Neural crest cell (in vitro differentiated cells): ENCODE data around the gene SNUPN. TPM values are rescaled to one million over a fixed set of nuclear protein-coding genes. Genes with fewer than 3 reads are reported as not detected.
A peak's percentile ranks its signal among the peaks of the same experiment; 100 is the strongest.

Source experiments
- DNase-seq: peaks from one replicate; pipeline ENCODE4 v3.0.0; 2021; ENCODE audit warnings: low read depth, mixed read lengths, low spot score
- H3K27ac Mint-ChIP-seq: one replicate; pipeline ENCODE4 v1.8.0; 2021; ENCODE audit warnings: mild to moderate bottlenecking, mixed read lengths; ENCODE audit not compliant: unreplicated experiment
- H3K27me3 Mint-ChIP-seq: 2 replicates; pipeline ENCODE4 v1.8.0; 2021; ENCODE audit warnings: low read depth, mild to moderate bottlenecking, mixed read lengths
- H3K36me3 Mint-ChIP-seq: 2 replicates; pipeline ENCODE4 v1.8.0; 2021; ENCODE audit warnings: low read depth, mild to moderate bottlenecking, mixed read lengths
- H3K4me1 Mint-ChIP-seq: 2 replicates; pipeline ENCODE4 v1.8.0; 2021; ENCODE audit warnings: mixed read lengths
- H3K4me3 Mint-ChIP-seq: one replicate; pipeline ENCODE4 v1.8.0; 2021; ENCODE audit warnings: mild to moderate bottlenecking, mixed read lengths
- H3K9me3 Mint-ChIP-seq: 2 replicates; pipeline ENCODE4 v1.8.0; 2021; ENCODE audit warnings: mixed read lengths
- CTCF ChIP-seq: fragments of 200-600 bp; sonication (generic); conservative IDR thresholded peaks from 2 replicates; pipeline ENCODE4 v1.5.0; 2021; ENCODE audit warnings: antibody characterized with exemption, mild to moderate bottlenecking
- total RNA-seq: library from RNA; stranded (reverse); gene quantifications from 2 replicates; pipeline ENCODE4 v1.2.1, GENCODE V29; 2021

Gene SNUPN
- total RNA-seq, 1 donor from 2014 or later = 21.3 TPM

GRCh38 chr15:75671730-75672602, 46.4 kb upstream of the SNUPN start:
- H3K9me3 Mint-ChIP-seq = no peaks in the 10 kb centered on the region
- no peaks in the 10 kb centered on the region for H3K36me3 Mint-ChIP-seq
- H3K4me1 Mint-ChIP-seq = peaks cover 12% of the 10 kb centered on the region
- no peaks in the 10 kb centered on the region for H3K27me3 Mint-ChIP-seq
- TF ChIP-seq CTCF = no peak
- DNase-seq = no peak
- H3K27ac Mint-ChIP-seq = peak overlapping the region; percentile 81
- H3K4me3 Mint-ChIP-seq = no peak overlapping the region

GRCh38 chr15:75669879-75670212, 44.3 kb upstream of the SNUPN start:
- Mint-ChIP-seq H3K27me3 (no peaks in the 10 kb centered on the region), H3K4me3 (no peak overlapping the region)
- no peak for TF ChIP-seq CTCF

GRCh38 chr15:75669191-75669878, 43.8 kb upstream of the SNUPN start:
- Mint-ChIP-seq H3K27me3 (no peaks in the 10 kb centered on the region), H3K27ac (no peak overlapping the region), H3K36me3 (no peaks in the 10 kb centered on the region), H3K4me3 (no peak overlapping the region), H3K9me3 (no peaks in the 10 kb centered on the region), H3K4me1 (peaks cover 6% of the 10 kb centered on the region)
- DNase-seq = no peak
- no peak for TF ChIP-seq CTCF

More at GRCh38 chr15:75669879-75670212, 44.3 kb upstream of the SNUPN start:
- Mint-ChIP-seq H3K27ac (peak overlapping the region; percentile 50), H3K4me1 (peaks cover 10% of the 10 kb centered on the region), H3K36me3 (no peaks in the 10 kb centered on the region), H3K9me3 (no peaks in the 10 kb centered on the region)
- DNase-seq = no peak

- Mint-ChIP-seq H3K27me3 (no peaks in the 10 kb centered on the region), H3K4me3 (no peak overlapping the region), H3K27ac (no peak overlapping the region), H3K9me3 (no peaks in the 10 kb centered on the region), H3K36me3 (no peaks in the 10 kb centered on the region), H3K4me1 (no peaks in the 10 kb centered on the region)
- no peak for TF ChIP-seq CTCF
- no peak for DNase-seq
Observed at GRCh38 chr15:75666823-75667501, 41.4 kb upstream of the SNUPN start.

- no peak overlapping the region for H3K27ac Mint-ChIP-seq
- no peak overlapping the region for H3K4me3 Mint-ChIP-seq
- no peaks in the 10 kb centered on the region for H3K4me1 Mint-ChIP-seq
- H3K9me3 Mint-ChIP-seq = no peaks in the 10 kb centered on the region
- no peaks in the 10 kb centered on the region for H3K27me3 Mint-ChIP-seq
- no peaks in the 10 kb centered on the region for H3K36me3 Mint-ChIP-seq
- no peak for TF ChIP-seq CTCF
- no peak for DNase-seq
Observed at GRCh38 chr15:75663931-75664421, 38.5 kb upstream of the SNUPN start.
